Measurements from ENCODE around the gene PDE11A.

- TF ChIP-seq POLR2A (IDR thresholded peaks at IDR 0.05) (no peak), CTCF (IDR thresholded peaks at IDR 0.05) (no peak)
Observed at GRCh38 chr2:177599956-177600355, 472.6 kb downstream of the PDE11A start.

All from tibial nerve (tissue), 3 donors.